HCT116 (cell line): ENCODE measurements around the gene WDFY2. TPM values are rescaled to one million over a fixed set of nuclear protein-coding genes. Genes with fewer than 3 reads are reported as not detected.

Experiments
- ATAC-seq: fragments of 200-7000 bp; cut with Tn5 transposase; 2 replicates; pipeline ENCODE4 v1.9.1; 2020; ENCODE audit warnings: mild to moderate bottlenecking, moderate library complexity
- BruUV-seq: library from RNA; stranded (reverse); fragments of 400-500 nt; replicated peaks from 2 replicates; lab custom pipeline; 2021; lab: Mats Ljungman, UMichigan
- CTCF ChIA-PET: fragments of 300-600 bp; sonication (Branson Sonifier 250); formaldehyde crosslinking; loops from one replicate; lab custom pipeline; 2021; ENCODE audit warnings: antibody characterized with exemption; lab: Charles Lee
- POLR2A ChIA-PET: fragments of 300-600, 350-600 bp; sonication (Branson Sonifier 250); formaldehyde crosslinking; loops from one replicate; lab custom pipeline; 2021; ENCODE audit warnings: antibody characterized with exemption; lab: Charles Lee
- RAD21 ChIA-PET, 2 experiments: fragments of 300-600 bp; sonication (Branson Sonifier 250); formaldehyde crosslinking; loops; one replicate each; lab custom pipeline; 2023; ENCODE audit warnings: low total read pairs in 2 of 2; ENCODE audit not compliant: uncharacterized antibody in 2 of 2, unreplicated experiment in 2 of 2, low non-redundant PET in 1 of 2; lab: Charles Lee
- DNase-seq: peaks from one replicate; pipeline ENCODE4 v3.0.0-alpha.2; 2010; ENCODE audit warnings: low read depth, low spot score
- H2AFZ ChIP-seq: fragments of 200-600 bp; shearing (Covaris generic), sonication (generic); 2 replicates; pipeline ENCODE4 v1.6.1; 2017; ENCODE audit warnings: low read depth, mixed run types, mixed read lengths, antibody characterized with exemption, low read length; ENCODE audit not compliant: poor library complexity, severe bottlenecking
- H3K27ac ChIP-seq: 2 replicates; pipeline ENCODE4 v1.5.1; 2012; ENCODE audit warnings: low read depth, low read length
- H3K27me3 ChIP-seq: fragments of 200-600 bp; sonication (generic); 2 replicates; pipeline ENCODE4 v1.6.1; 2016; ENCODE audit warnings: mixed run types, low read length, mixed read lengths; ENCODE audit not compliant: insufficient read depth
- H3K36me3 ChIP-seq, 2 experiments: fragments of 200-500 bp in 1 of 2; fragments of 200-600 bp in 1 of 2; sonication (Bioruptor generic) in 1 of 2; sonication (generic) in 1 of 2; 2 replicates each; pipeline versions ENCODE4 v1.5.1 to v1.6.1; 2014 to 2016; ENCODE audit warnings: low read length in 2 of 2, inconsistent platforms in 1 of 2, mixed read lengths in 1 of 2, mixed run types in 1 of 2; ENCODE audit not compliant: insufficient read depth in 2 of 2, control insufficient read depth in 1 of 2
- H3K4me1 ChIP-seq, 2 experiments: fragments of 200-600 bp in 1 of 2; sonication (generic) in 1 of 2; 2 replicates each; pipeline versions ENCODE4 v1.5.1 to v1.6.1; 2012 to 2017; ENCODE audit warnings: low read length in 2 of 2, inconsistent platforms in 1 of 2, mild to moderate bottlenecking in 1 of 2, mixed read lengths in 1 of 2, mixed run types in 1 of 2, moderate library complexity in 1 of 2; ENCODE audit not compliant: insufficient read depth in 2 of 2, control insufficient read depth in 1 of 2
- H3K4me2 ChIP-seq: fragments of 200-600 bp; sonication (generic); 2 replicates; pipeline ENCODE4 v1.6.1; 2017; ENCODE audit warnings: mixed run types, low read length, mixed read lengths
- H3K4me3 ChIP-seq, 2 experiments: fragments of 200-600 bp in 1 of 2; sonication (generic) in 1 of 2; replicated peaks in 1 of 2; 2 replicates each; pipeline ENCODE4 v1.5.1; 2011 to 2016; ENCODE audit warnings: low read length in 2 of 2, control low read depth in 1 of 2, low read depth in 1 of 2, mild to moderate bottlenecking in 1 of 2, mixed read lengths in 1 of 2, mixed run types in 1 of 2
- H3K79me2 ChIP-seq: fragments of 200-600 bp; sonication (generic); 2 replicates; pipeline ENCODE4 v1.6.1; 2017; ENCODE audit warnings: mild to moderate bottlenecking, mixed run types, low read length, moderate library complexity, mixed read lengths; ENCODE audit not compliant: insufficient read depth
- H3K9ac ChIP-seq: fragments of 200-600 bp; sonication (generic); 2 replicates; pipeline ENCODE4 v1.6.1; 2016; ENCODE audit warnings: low read length, mixed read lengths
- H3K9me2 ChIP-seq: fragments of 200-600 bp; sonication (generic), shearing (Covaris generic); 2 replicates; pipeline ENCODE4 v1.6.1; 2017; ENCODE audit warnings: mixed run types, mild to moderate bottlenecking, moderate library complexity; ENCODE audit not compliant: insufficient read depth
- H3K9me3 ChIP-seq, 2 experiments: fragments of 200-500 bp in 1 of 2; fragments of 200-600 bp in 1 of 2; sonication (Bioruptor generic) in 1 of 2; sonication (generic) in 1 of 2; 2 replicates each; pipeline ENCODE4 v1.6.1; 2014 to 2017; ENCODE audit warnings: low read length in 2 of 2, mixed read lengths in 2 of 2, inconsistent platforms in 1 of 2, low read depth in 1 of 2, mild to moderate bottlenecking in 1 of 2, mixed run types in 1 of 2, moderate library complexity in 1 of 2; ENCODE audit not compliant: control insufficient read depth in 1 of 2, insufficient read depth in 1 of 2
- H4K20me1 ChIP-seq: fragments of 200-600 bp; sonication (generic), shearing (Covaris generic); 2 replicates; pipeline ENCODE4 v1.6.1; 2017; ENCODE audit warnings: mixed run types, mild to moderate bottlenecking, moderate library complexity; ENCODE audit not compliant: insufficient read depth
- CBX3 ChIP-seq: IDR thresholded peaks from 2 replicates; pipeline ENCODE4 v1.6.1; 2012; ENCODE audit warnings: low read depth
- CEBPB ChIP-seq: IDR thresholded peaks from 2 replicates; pipeline ENCODE4 v1.6.1; 2012; ENCODE audit warnings: low read depth
- EGR1 ChIP-seq: IDR thresholded peaks from 2 replicates; pipeline ENCODE4 v1.6.1; 2012; ENCODE audit warnings: low read depth
- ELF1 ChIP-seq: IDR thresholded peaks from 2 replicates; pipeline ENCODE4 v1.6.1; 2012; ENCODE audit warnings: low read depth, borderline replicate concordance
- EZH2 ChIP-seq: fragments of 200-600 bp; sonication (generic); IDR thresholded peaks from 2 replicates; pipeline ENCODE4 v1.6.1; 2017; ENCODE audit warnings: antibody characterized with exemption, mixed run types
- EZH2phosphoT487 ChIP-seq: fragments of 200-600 bp; IDR thresholded peaks from 2 replicates; pipeline ENCODE4 v1.6.1; 2018; ENCODE audit warnings: antibody characterized with exemption, borderline replicate concordance
- FOSL1 ChIP-seq: IDR thresholded peaks from 2 replicates; pipeline ENCODE4 v1.6.1; 2012; ENCODE audit warnings: low read depth
- JUND ChIP-seq: IDR thresholded peaks from 2 replicates; pipeline ENCODE4 v1.6.1; 2012
- POLR2A ChIP-seq: IDR thresholded peaks from 2 replicates; pipeline ENCODE4 v1.7.0; 2011; ENCODE audit warnings: borderline replicate concordance; ENCODE audit not compliant: insufficient read depth, insufficient read length; ENCODE audit errors: extremely low read depth
- POLR2AphosphoS5 ChIP-seq: IDR thresholded peaks from 2 replicates; pipeline ENCODE4 v1.6.1; 2011; ENCODE audit warnings: mild to moderate bottlenecking, low read depth, low read length, moderate library complexity
- RAD21 ChIP-seq: IDR thresholded peaks from 2 replicates; pipeline ENCODE4 v1.6.1; 2012; ENCODE audit warnings: low read depth, mild to moderate bottlenecking
- SRF ChIP-seq: IDR thresholded peaks from 2 replicates; pipeline ENCODE4 v1.6.1; 2012; ENCODE audit warnings: low read depth
- TCF7L2 ChIP-seq: IDR thresholded peaks from 2 replicates; pipeline ENCODE4 v1.7.0; 2011; ENCODE audit warnings: borderline replicate concordance, inconsistent platforms; ENCODE audit not compliant: insufficient read depth, insufficient read length; ENCODE audit errors: extremely low read depth
- YY1 ChIP-seq: IDR thresholded peaks from 2 replicates; pipeline ENCODE4 v1.6.1; 2011; ENCODE audit warnings: low read length, low read depth, moderate library complexity, mild to moderate bottlenecking; ENCODE audit not compliant: insufficient replicate concordance; ENCODE audit errors: extremely low read depth
- ZFX ChIP-seq: fragments of 450-650 bp; IDR thresholded peaks from 2 replicates; pipeline ENCODE4 v1.6.1; 2017
- ZNF274 ChIP-seq: fragments of 200-500 bp; sonication (Bioruptor generic); IDR thresholded peaks from 2 replicates; pipeline ENCODE4 v1.6.1; 2014; ENCODE audit warnings: mild to moderate bottlenecking, low read depth, low read length, inconsistent platforms
- intact Hi-C: fragments of 100-400 bp; cut with micrococcal nuclease; formaldehyde crosslinking; loops from 2 replicates; pipeline ENCODE4 v1.10.0; 2022
- total RNA-seq: library from RNA; stranded (reverse); gene quantifications from one replicate; pipeline ENCODE4 v1.2.1, GENCODE V29; 2021; ENCODE audit not compliant: unreplicated experiment
- TF ChIP-seq, protein P1 (sequence below): IDR thresholded peaks from 2 replicates; pipeline ENCODE4 v1.6.1; 2012
- TF ChIP-seq, protein P2 (sequence below): IDR thresholded peaks from 2 replicates; pipeline ENCODE4 v1.6.1; 2012
- TF ChIP-seq, protein P3 (sequence below): IDR thresholded peaks from 2 replicates; pipeline ENCODE4 v1.6.1; 2012; ENCODE audit warnings: low read depth
- TF ChIP-seq, protein P4 (sequence below): IDR thresholded peaks from 2 replicates; pipeline ENCODE4 v1.6.1; 2011; ENCODE audit warnings: mild to moderate bottlenecking, low read length, moderate library complexity; ENCODE audit not compliant: insufficient replicate concordance; ENCODE audit errors: extremely low read depth

The WDFY2 gene
- total RNA-seq, 1 experiment from 2014 or later: 6.1 TPM

DNA sequence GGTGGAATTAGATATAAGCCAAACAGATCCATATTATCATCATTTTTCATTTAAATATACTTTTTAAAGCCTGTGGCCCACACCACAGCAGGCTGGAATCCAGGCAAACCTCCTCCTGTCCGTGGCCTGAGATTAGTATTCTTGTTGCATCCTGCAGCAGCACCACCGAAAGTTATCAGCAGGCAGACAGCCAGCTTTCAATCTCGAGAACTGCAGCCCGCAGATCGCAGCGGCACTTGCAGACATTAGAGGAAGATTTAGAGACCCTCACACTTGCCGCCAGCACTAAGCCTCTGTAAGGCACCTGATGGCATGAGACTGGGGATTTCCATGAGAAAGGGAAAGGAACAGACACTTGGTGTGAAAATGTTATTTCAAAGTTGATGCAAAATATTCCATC, 212.3 kb downstream of the WDFY2 start:
- no peaks in the 10 kb centered on the region for H3K9me2 ChIP-seq
- no peak for ATAC-seq
- no peaks in the 10 kb centered on the region for H3K27me3 ChIP-seq
- ChIA-PET POLR2A (interaction anchor here (1.5 to 1.9 kb wide), 3 partner anchors 343 to 362 kb away, joined by 4 to 14 read pairs (median 4); partner anchors contain the start of gene INTS6), RAD21 (interaction anchor here in 1 of 2 experiments (2.1 kb wide), 1 partner anchor 671 kb away, joined by 17 read pairs; no protein-coding TSS in a partner anchor), CTCF (interaction anchor here (1.9 to 5.4 kb wide), 4 partner anchors 363 to 671 kb away, joined by 26 to 90 read pairs (median 55); no protein-coding TSS in a partner anchor)
- no peak overlapping the region for H3K4me2 ChIP-seq
- peaks cover 12 to 17% of the 10 kb centered on the region in 2 experiments for H3K4me1 ChIP-seq
- H3K79me2 ChIP-seq: no peaks in the 10 kb centered on the region
- H3K27ac ChIP-seq: no peak overlapping the region
- no peak for DNase-seq
- no peak overlapping the region for H3K4me3 ChIP-seq
- no peak overlapping the region for H3K9ac ChIP-seq
- TF ChIP-seq, protein P1, sequence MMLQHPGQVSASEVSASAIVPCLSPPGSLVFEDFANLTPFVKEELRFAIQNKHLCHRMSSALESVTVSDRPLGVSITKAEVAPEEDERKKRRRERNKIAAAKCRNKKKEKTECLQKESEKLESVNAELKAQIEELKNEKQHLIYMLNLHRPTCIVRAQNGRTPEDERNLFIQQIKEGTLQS: no peak
- TF ChIP-seq, protein P2, sequence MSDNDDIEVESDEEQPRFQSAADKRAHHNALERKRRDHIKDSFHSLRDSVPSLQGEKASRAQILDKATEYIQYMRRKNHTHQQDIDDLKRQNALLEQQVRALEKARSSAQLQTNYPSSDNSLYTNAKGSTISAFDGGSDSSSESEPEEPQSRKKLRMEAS: no peak
- TF ChIP-seq CEBPB (no peak), FOSL1 (no peak), ELF1 (no peak), RAD21 (no peak), EGR1 (no peak), SRF (no peak), EZH2phosphoT487 (no peak), ZFX (no peak), EZH2 (no peak), ZNF274 (no peak), TCF7L2 (no peak), YY1 (no peak), POLR2A (no peak), JUND (no peak), CBX3 (no peak), POLR2AphosphoS5 (no peak)
- TF ChIP-seq, protein P3, sequence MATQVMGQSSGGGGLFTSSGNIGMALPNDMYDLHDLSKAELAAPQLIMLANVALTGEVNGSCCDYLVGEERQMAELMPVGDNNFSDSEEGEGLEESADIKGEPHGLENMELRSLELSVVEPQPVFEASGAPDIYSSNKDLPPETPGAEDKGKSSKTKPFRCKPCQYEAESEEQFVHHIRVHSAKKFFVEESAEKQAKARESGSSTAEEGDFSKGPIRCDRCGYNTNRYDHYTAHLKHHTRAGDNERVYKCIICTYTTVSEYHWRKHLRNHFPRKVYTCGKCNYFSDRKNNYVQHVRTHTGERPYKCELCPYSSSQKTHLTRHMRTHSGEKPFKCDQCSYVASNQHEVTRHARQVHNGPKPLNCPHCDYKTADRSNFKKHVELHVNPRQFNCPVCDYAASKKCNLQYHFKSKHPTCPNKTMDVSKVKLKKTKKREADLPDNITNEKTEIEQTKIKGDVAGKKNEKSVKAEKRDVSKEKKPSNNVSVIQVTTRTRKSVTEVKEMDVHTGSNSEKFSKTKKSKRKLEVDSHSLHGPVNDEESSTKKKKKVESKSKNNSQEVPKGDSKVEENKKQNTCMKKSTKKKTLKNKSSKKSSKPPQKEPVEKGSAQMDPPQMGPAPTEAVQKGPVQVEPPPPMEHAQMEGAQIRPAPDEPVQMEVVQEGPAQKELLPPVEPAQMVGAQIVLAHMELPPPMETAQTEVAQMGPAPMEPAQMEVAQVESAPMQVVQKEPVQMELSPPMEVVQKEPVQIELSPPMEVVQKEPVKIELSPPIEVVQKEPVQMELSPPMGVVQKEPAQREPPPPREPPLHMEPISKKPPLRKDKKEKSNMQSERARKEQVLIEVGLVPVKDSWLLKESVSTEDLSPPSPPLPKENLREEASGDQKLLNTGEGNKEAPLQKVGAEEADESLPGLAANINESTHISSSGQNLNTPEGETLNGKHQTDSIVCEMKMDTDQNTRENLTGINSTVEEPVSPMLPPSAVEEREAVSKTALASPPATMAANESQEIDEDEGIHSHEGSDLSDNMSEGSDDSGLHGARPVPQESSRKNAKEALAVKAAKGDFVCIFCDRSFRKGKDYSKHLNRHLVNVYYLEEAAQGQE: no peak
- TF ChIP-seq, protein P4, sequence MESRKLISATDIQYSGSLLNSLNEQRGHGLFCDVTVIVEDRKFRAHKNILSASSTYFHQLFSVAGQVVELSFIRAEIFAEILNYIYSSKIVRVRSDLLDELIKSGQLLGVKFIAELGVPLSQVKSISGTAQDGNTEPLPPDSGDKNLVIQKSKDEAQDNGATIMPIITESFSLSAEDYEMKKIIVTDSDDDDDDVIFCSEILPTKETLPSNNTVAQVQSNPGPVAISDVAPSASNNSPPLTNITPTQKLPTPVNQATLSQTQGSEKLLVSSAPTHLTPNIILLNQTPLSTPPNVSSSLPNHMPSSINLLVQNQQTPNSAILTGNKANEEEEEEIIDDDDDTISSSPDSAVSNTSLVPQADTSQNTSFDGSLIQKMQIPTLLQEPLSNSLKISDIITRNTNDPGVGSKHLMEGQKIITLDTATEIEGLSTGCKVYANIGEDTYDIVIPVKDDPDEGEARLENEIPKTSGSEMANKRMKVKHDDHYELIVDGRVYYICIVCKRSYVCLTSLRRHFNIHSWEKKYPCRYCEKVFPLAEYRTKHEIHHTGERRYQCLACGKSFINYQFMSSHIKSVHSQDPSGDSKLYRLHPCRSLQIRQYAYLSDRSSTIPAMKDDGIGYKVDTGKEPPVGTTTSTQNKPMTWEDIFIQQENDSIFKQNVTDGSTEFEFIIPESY: no peak
- no TSS peak for BruUV-seq
- no peaks in the 10 kb centered on the region for H3K36me3 ChIP-seq
- H4K20me1 ChIP-seq: no peaks in the 10 kb centered on the region
- H3K9me3 ChIP-seq: no peaks in the 10 kb centered on the region
- intact Hi-C loops: loop anchor here (2.0 to 5.0 kb wide), 3 partner anchors 214 to 574 kb away; partner anchors contain the start of genes FAM124A and WDFY2
- H2AFZ ChIP-seq: no peak overlapping the region
